ENCODE results near the gene RALGAPB.
"Not testable (repeated sequence)": the region's sequence is repeated elsewhere in the genome, so short reads cannot be mapped to it uniquely, and the experiment has no call there.

The RALGAPB gene

GRCh38 chr20:38472513-38473366 lies at the start of gene RALGAPB:
Gene RALGAPB, plus strand, starts transcription at chr20:38472843. Its CDS starts 15,590 bp downstream, at chr20:38488433.
- DNase-seq (ENCODE audit: low read depth): peak; percentile 98

- no peak for DNase-seq (ENCODE audit: low read depth)
These were observed 49.1 kb upstream of the RALGAPB start for GRCh38 chr20:38423541-38423940.

GRCh38 chr20:38424401-38424800 lies 48.2 kb upstream of the RALGAPB start:
- no peak for DNase-seq (ENCODE audit: low read depth)

GRCh38 chr20:38426006-38426897 lies 46.4 kb upstream of the RALGAPB start:
- DNase-seq (ENCODE audit: low read depth): no peak

GRCh38 chr20:38427655-38428023 lies 45.0 kb upstream of the RALGAPB start:
- no peak for DNase-seq (ENCODE audit: low read depth)

- DNase-seq (ENCODE audit: low read depth): no peak
These were observed 43.8 kb upstream of the RALGAPB start for GRCh38 chr20:38428800-38429199.

GRCh38 chr20:38429301-38429700 lies 43.3 kb upstream of the RALGAPB start:
- no peak for DNase-seq (ENCODE audit: low read depth)

GRCh38 chr20:38430679-38431325 lies 41.8 kb upstream of the RALGAPB start:
- no peak for DNase-seq (ENCODE audit: low read depth)

GRCh38 chr20:38432292-38432691 lies 40.4 kb upstream of the RALGAPB start:
- no peak for DNase-seq (ENCODE audit: low read depth)

GRCh38 chr20:38432870-38433269 lies 39.8 kb upstream of the RALGAPB start:
- not testable (repeated sequence) for DNase-seq (ENCODE audit: low read depth)

- no peak for DNase-seq (ENCODE audit: low read depth)
These were observed 39.2 kb upstream of the RALGAPB start for GRCh38 chr20:38433304-38433972.

- DNase-seq (ENCODE audit: low read depth): no peak
These were observed 38.3 kb upstream of the RALGAPB start for GRCh38 chr20:38434301-38434741.

GRCh38 chr20:38434770-38435554 lies 37.7 kb upstream of the RALGAPB start, which contains the start of gene SNHG17:
Gene SNHG17, minus strand, starts transcription at chr20:38435328.
- peak; percentile 79 for DNase-seq (ENCODE audit: low read depth)

GRCh38 chr20:38435555-38435939 lies 37.1 kb upstream of the RALGAPB start:
- no peak for DNase-seq (ENCODE audit: low read depth)

GRCh38 chr20:38437796-38438195 lies 34.8 kb upstream of the RALGAPB start:
- DNase-seq (ENCODE audit: low read depth): no peak

- not testable (repeated sequence) for DNase-seq (ENCODE audit: low read depth)
These were observed 31.5 kb upstream of the RALGAPB start for GRCh38 chr20:38441110-38441509.

GRCh38 chr20:38441916-38442315 lies 30.7 kb upstream of the RALGAPB start:
- DNase-seq (ENCODE audit: low read depth): no peak

GRCh38 chr20:38445381-38445796 lies 27.3 kb upstream of the RALGAPB start:
- no peak for DNase-seq (ENCODE audit: low read depth)

- no peak for DNase-seq (ENCODE audit: low read depth)
These were observed 26.7 kb upstream of the RALGAPB start for GRCh38 chr20:38445901-38446425.

GRCh38 chr20:38446441-38447209 lies 26.0 kb upstream of the RALGAPB start:
- DNase-seq (ENCODE audit: low read depth): peak; percentile 91
